Measurements from ENCODE around the gene DMRT1.

The DMRT1 gene

GRCh38 chr9:841371-842209, at the start of gene DMRT1:
TSS of gene DMRT1 (plus strand) at chr9:841697. CDS start at chr9:841839, 142 bp downstream.
- DNase-seq (ENCODE audit: low read depth), result no peak

GRCh38 chr9:792331-793260, 48.9 kb upstream of the DMRT1 start:
- DNase-seq (ENCODE audit: low read depth), result no peak

- no peak for DNase-seq (ENCODE audit: low read depth)
Observed at GRCh38 chr9:794386-794785, 47.1 kb upstream of the DMRT1 start.

GRCh38 chr9:795869-796268, 45.6 kb upstream of the DMRT1 start:
- no peak for DNase-seq (ENCODE audit: low read depth)

GRCh38 chr9:800591-801150, 40.8 kb upstream of the DMRT1 start:
- DNase-seq (ENCODE audit: low read depth), result no peak

- no peak for DNase-seq (ENCODE audit: low read depth)
Observed at GRCh38 chr9:801399-802071, 40.0 kb upstream of the DMRT1 start.

- no peak for DNase-seq (ENCODE audit: low read depth)
Observed at GRCh38 chr9:804026-804425, 37.5 kb upstream of the DMRT1 start.

GRCh38 chr9:805151-805550, 36.3 kb upstream of the DMRT1 start:
- DNase-seq (ENCODE audit: low read depth), result no peak

- DNase-seq (ENCODE audit: low read depth), result no peak
Observed at GRCh38 chr9:806285-807156, 35.0 kb upstream of the DMRT1 start.

- DNase-seq (ENCODE audit: low read depth), result no peak
Observed at GRCh38 chr9:811106-811531, 30.4 kb upstream of the DMRT1 start.

- DNase-seq (ENCODE audit: low read depth), result no peak
Observed at GRCh38 chr9:818958-819357, 22.5 kb upstream of the DMRT1 start.

- DNase-seq (ENCODE audit: low read depth), result no peak
Observed at GRCh38 chr9:826500-827280, 14.8 kb upstream of the DMRT1 start.

GRCh38 chr9:840343-840742, 1.2 kb upstream of the DMRT1 start:
- DNase-seq (ENCODE audit: low read depth), result no peak

- DNase-seq (ENCODE audit: low read depth), result no peak
Observed at GRCh38 chr9:842635-843426, 1.3 kb downstream of the DMRT1 start.

GRCh38 chr9:843427-843785, 1.9 kb downstream of the DMRT1 start:
- no peak for DNase-seq (ENCODE audit: low read depth)

- no peak for DNase-seq (ENCODE audit: low read depth)
Observed at GRCh38 chr9:846852-847251, 5.4 kb downstream of the DMRT1 start.

GRCh38 chr9:847505-847904, 6.0 kb downstream of the DMRT1 start:
- DNase-seq (ENCODE audit: low read depth), result no peak

GRCh38 chr9:849431-849830, 7.9 kb downstream of the DMRT1 start:
- no peak for DNase-seq (ENCODE audit: low read depth)

GRCh38 chr9:852539-852938, 11.0 kb downstream of the DMRT1 start:
- no peak for DNase-seq (ENCODE audit: low read depth)

- no peak for DNase-seq (ENCODE audit: low read depth)
Observed at GRCh38 chr9:859251-859650, 17.8 kb downstream of the DMRT1 start.
